Ovary (tissue), 3 donors: ENCODE measurements around the gene TPST2.

Experiments
- CTCF ChIP-seq, 3 donors: fragments of 450-650 bp in 2 of 3; fragments of 200-600 bp in 1 of 3; IDR thresholded peaks; one replicate each; pipeline versions ENCODE4 v1.5.1 to v1.8.0; 2016 to 2022; ENCODE audit warnings: antibody characterized with exemption in 3 of 3, mild to moderate bottlenecking in 1 of 3
- EP300 ChIP-seq: sonication (generic); formaldehyde crosslinking; IDR thresholded peaks from one replicate; pipeline ENCODE4 v1.6.1; 2017; ENCODE audit warnings: antibody characterized with exemption
- POLR2A ChIP-seq: fragments of 450-650 bp; IDR thresholded peaks from one replicate; pipeline ENCODE4 v1.6.1; 2017; ENCODE audit warnings: antibody characterized with exemption, mild to moderate bottlenecking, moderate library complexity
- donor health status: DM: no; HTN: no; CAD: no.

GRCh38 chr22:26529345-26529744 is 60.6 kb downstream of the TPST2 start:
- TF ChIP-seq CTCF (IDR thresholded peaks at IDR 0.05) (no peak), POLR2A (no peak), EP300 (no peak)
